HEK293 (cell line): ENCODE measurements around the gene C6orf89.

ENCODE experiments used
- KLF1 ChIP-seq: fragments of 450-650 bp; formaldehyde crosslinking; IDR thresholded peaks from 2 replicates; pipeline ENCODE4 v1.5.1; 2016; ENCODE audit warnings: missing biosample characterization, missing genetic modification characterization
- KLF8 ChIP-seq: fragments of 450-650 bp; formaldehyde crosslinking; IDR thresholded peaks from 2 replicates; pipeline ENCODE4 v1.5.1; 2016; ENCODE audit warnings: missing biosample characterization, missing genetic modification characterization
- ZBTB1 ChIP-seq: fragments of 450-650 bp; formaldehyde crosslinking; IDR thresholded peaks from 2 replicates; pipeline ENCODE4 v1.5.1; 2016; ENCODE audit warnings: missing biosample characterization, missing genetic modification characterization
- ZBTB48 ChIP-seq: fragments of 450-650 bp; formaldehyde crosslinking; IDR thresholded peaks from 2 replicates; pipeline ENCODE4 v1.5.1; 2016; ENCODE audit warnings: missing biosample characterization, missing genetic modification characterization
- ZFP37 ChIP-seq: fragments of 450-650 bp; formaldehyde crosslinking; IDR thresholded peaks from 2 replicates; pipeline ENCODE4 v1.5.1; 2016; ENCODE audit warnings: missing biosample characterization, missing genetic modification characterization
- ZNF140 ChIP-seq: fragments of 450-650 bp; formaldehyde crosslinking; IDR thresholded peaks from 2 replicates; pipeline ENCODE4 v1.5.1; 2016; ENCODE audit warnings: missing biosample characterization, missing genetic modification characterization
- ZNF155 ChIP-seq: fragments of 450-650 bp; formaldehyde crosslinking; IDR thresholded peaks from 2 replicates; pipeline ENCODE4 v1.5.1; 2016; ENCODE audit warnings: missing biosample characterization, missing genetic modification characterization
- ZNF266 ChIP-seq: fragments of 450-650 bp; formaldehyde crosslinking; IDR thresholded peaks from 2 replicates; pipeline ENCODE4 v1.5.1; 2016; ENCODE audit warnings: missing biosample characterization, missing genetic modification characterization, low read depth
- ZNF354C ChIP-seq: fragments of 450-650 bp; formaldehyde crosslinking; IDR thresholded peaks from 2 replicates; pipeline ENCODE4 v1.5.1; 2016; ENCODE audit warnings: missing biosample characterization, missing genetic modification characterization, low read depth, borderline replicate concordance
- ZNF473 ChIP-seq: fragments of 450-650 bp; formaldehyde crosslinking; IDR thresholded peaks from 2 replicates; pipeline ENCODE4 v1.5.1; 2017; ENCODE audit warnings: missing biosample characterization, missing genetic modification characterization
- ZNF555 ChIP-seq: fragments of 450-650 bp; formaldehyde crosslinking; conservative IDR thresholded peaks from 2 replicates; pipeline ENCODE4 v1.5.1; 2017; ENCODE audit warnings: missing biosample characterization, mild to moderate bottlenecking, missing genetic modification characterization, inconsistent platforms
- ZNF791 ChIP-seq: fragments of 450-650 bp; formaldehyde crosslinking; IDR thresholded peaks from 2 replicates; pipeline ENCODE4 v1.5.1; 2016; ENCODE audit warnings: missing biosample characterization, missing genetic modification characterization
- ZNF843 ChIP-seq: fragments of 450-650 bp; formaldehyde crosslinking; IDR thresholded peaks from 2 replicates; pipeline ENCODE4 v1.5.1; 2016; ENCODE audit warnings: missing biosample characterization, missing genetic modification characterization
- TF ChIP-seq, protein P1 (sequence below): fragments of 450-650 bp; formaldehyde crosslinking; IDR thresholded peaks from 2 replicates; pipeline ENCODE4 v1.5.1; 2016; ENCODE audit warnings: missing biosample characterization, missing genetic modification characterization
- TF ChIP-seq, protein P2 (sequence below): IDR thresholded peaks from 2 replicates; pipeline ENCODE4 v1.6.1; 2011; ENCODE audit warnings: mild to moderate bottlenecking, low read depth, low read length, borderline replicate concordance
- TF ChIP-seq, protein P3 (sequence below): fragments of 450-650 bp; formaldehyde crosslinking; IDR thresholded peaks from 2 replicates; pipeline ENCODE4 v1.5.1; 2017; ENCODE audit warnings: missing biosample characterization, missing genetic modification characterization
- TF ChIP-seq, protein P4 (sequence below): fragments of 450-650 bp; formaldehyde crosslinking; IDR thresholded peaks from 2 replicates; pipeline ENCODE4 v1.5.1; 2016; ENCODE audit warnings: missing biosample characterization, missing genetic modification characterization
- TF ChIP-seq, protein P5 (sequence below): fragments of 450-650 bp; formaldehyde crosslinking; IDR thresholded peaks from 2 replicates; pipeline ENCODE4 v1.5.1; 2016; ENCODE audit warnings: missing biosample characterization, missing genetic modification characterization

The C6orf89 gene

DNA sequence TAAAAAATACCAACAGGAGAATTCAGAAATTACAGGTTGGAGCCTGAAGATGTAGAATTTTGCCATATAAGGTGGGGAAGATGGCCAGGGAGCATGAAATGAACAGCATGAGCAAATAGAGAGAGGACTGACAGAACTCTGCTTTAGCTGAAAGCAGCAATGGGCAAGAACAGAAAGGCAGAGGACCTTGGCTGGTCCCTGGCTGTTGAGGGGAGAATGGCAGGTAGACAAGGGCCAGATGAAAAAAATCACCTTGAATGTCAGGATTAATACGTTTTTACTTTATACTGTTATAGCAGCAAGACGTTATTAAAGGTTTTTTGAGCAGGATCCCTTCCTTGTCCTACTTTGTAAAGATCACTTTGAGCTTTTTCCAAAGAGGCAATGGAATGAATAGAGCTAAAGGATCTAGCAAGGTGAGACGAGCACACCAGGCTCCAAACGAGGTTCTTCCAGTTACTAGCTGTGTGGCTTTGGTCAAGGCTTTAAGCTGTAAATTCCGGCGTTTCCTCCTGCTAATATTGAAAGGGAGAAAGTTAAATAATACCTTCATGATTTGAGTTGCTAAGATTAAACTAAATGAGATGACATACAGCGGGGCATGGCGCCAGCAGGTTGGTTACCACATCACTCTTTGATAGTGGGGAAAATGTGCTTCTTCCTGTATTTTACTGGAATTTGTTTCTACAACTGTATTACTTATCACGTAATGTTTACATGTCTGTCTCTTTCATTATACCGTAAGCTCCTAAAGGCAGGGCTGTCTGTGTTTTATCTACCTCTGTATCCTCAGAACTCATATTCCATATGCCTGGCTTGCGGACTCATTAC is 11.9 kb upstream of the C6orf89 start (continued):
- TF ChIP-seq, protein P1, sequence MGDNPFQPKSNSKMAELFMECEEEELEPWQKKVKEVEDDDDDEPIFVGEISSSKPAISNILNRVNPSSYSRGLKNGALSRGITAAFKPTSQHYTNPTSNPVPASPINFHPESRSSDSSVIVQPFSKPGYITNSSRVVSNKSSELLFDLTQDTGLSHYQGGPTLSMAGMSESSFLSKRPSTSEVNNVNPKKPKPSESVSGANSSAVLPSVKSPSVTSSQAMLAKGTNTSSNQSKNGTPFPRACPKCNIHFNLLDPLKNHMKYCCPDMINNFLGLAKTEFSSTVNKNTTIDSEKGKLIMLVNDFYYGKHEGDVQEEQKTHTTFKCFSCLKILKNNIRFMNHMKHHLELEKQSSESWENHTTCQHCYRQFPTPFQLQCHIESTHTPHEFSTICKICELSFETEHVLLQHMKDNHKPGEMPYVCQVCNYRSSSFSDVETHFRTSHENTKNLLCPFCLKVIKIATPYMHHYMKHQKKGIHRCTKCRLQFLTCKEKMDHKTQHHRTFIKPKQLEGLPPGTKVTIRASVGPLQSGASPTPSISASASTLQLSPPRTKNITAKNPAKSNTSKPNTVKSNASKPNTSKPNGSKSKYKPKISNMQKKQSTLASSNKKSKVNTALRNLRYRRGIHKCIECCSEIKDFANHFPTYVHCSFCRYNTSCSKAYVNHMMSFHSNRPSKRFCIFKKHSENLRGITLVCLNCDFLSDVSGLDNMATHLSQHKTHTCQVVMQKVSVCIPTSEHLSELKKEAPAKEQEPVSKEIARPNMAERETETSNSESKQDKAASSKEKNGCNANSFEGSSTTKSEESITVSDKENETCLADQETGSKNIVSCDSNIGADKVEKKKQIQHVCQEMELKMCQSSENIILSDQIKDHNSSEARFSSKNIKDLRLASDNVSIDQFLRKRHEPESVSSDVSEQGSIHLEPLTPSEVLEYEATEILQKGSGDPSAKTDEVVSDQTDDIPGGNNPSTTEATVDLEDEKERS (tag by site-specific recombination) = no peak
- TF ChIP-seq, protein P2, sequence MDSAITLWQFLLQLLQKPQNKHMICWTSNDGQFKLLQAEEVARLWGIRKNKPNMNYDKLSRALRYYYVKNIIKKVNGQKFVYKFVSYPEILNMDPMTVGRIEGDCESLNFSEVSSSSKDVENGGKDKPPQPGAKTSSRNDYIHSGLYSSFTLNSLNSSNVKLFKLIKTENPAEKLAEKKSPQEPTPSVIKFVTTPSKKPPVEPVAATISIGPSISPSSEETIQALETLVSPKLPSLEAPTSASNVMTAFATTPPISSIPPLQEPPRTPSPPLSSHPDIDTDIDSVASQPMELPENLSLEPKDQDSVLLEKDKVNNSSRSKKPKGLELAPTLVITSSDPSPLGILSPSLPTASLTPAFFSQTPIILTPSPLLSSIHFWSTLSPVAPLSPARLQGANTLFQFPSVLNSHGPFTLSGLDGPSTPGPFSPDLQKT = no peak
- TF ChIP-seq ZFP37 (tag by site-specific recombination) = no peak
- no peak for TF ChIP-seq ZNF843 (tag by site-specific recombination)
- TF ChIP-seq ZNF155 (tag by site-specific recombination) = no peak
- TF ChIP-seq, protein P3, sequence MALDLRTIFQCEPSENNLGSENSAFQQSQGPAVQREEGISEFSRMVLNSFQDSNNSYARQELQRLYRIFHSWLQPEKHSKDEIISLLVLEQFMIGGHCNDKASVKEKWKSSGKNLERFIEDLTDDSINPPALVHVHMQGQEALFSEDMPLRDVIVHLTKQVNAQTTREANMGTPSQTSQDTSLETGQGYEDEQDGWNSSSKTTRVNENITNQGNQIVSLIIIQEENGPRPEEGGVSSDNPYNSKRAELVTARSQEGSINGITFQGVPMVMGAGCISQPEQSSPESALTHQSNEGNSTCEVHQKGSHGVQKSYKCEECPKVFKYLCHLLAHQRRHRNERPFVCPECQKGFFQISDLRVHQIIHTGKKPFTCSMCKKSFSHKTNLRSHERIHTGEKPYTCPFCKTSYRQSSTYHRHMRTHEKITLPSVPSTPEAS (tag by site-specific recombination) = no peak
- TF ChIP-seq ZNF140 (tag by site-specific recombination) = no peak
- TF ChIP-seq ZNF555 (tag by site-specific recombination) = no peak
- no peak for TF ChIP-seq ZNF354C (tag by site-specific recombination)
- TF ChIP-seq ZNF791 = no peak
- no peak for TF ChIP-seq KLF8 (tag by site-specific recombination)
- no peak for TF ChIP-seq ZBTB48 (tag by site-specific recombination)
- TF ChIP-seq ZNF266 = no peak
- TF ChIP-seq, protein P4, sequence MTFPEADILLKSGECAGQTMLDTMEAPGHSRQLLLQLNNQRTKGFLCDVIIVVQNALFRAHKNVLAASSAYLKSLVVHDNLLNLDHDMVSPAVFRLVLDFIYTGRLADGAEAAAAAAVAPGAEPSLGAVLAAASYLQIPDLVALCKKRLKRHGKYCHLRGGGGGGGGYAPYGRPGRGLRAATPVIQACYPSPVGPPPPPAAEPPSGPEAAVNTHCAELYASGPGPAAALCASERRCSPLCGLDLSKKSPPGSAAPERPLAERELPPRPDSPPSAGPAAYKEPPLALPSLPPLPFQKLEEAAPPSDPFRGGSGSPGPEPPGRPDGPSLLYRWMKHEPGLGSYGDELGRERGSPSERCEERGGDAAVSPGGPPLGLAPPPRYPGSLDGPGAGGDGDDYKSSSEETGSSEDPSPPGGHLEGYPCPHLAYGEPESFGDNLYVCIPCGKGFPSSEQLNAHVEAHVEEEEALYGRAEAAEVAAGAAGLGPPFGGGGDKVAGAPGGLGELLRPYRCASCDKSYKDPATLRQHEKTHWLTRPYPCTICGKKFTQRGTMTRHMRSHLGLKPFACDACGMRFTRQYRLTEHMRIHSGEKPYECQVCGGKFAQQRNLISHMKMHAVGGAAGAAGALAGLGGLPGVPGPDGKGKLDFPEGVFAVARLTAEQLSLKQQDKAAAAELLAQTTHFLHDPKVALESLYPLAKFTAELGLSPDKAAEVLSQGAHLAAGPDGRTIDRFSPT = no peak
- TF ChIP-seq, protein P5, sequence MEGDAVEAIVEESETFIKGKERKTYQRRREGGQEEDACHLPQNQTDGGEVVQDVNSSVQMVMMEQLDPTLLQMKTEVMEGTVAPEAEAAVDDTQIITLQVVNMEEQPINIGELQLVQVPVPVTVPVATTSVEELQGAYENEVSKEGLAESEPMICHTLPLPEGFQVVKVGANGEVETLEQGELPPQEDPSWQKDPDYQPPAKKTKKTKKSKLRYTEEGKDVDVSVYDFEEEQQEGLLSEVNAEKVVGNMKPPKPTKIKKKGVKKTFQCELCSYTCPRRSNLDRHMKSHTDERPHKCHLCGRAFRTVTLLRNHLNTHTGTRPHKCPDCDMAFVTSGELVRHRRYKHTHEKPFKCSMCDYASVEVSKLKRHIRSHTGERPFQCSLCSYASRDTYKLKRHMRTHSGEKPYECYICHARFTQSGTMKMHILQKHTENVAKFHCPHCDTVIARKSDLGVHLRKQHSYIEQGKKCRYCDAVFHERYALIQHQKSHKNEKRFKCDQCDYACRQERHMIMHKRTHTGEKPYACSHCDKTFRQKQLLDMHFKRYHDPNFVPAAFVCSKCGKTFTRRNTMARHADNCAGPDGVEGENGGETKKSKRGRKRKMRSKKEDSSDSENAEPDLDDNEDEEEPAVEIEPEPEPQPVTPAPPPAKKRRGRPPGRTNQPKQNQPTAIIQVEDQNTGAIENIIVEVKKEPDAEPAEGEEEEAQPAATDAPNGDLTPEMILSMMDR = 0 out of 2 replicates have a peak, but pooled peaks have one; percentile 21
- TF ChIP-seq ZBTB1 = no peak
- TF ChIP-seq KLF1 (tag by site-specific recombination) = no peak
- TF ChIP-seq ZNF473 (tag by site-specific recombination) = no peak
